GM23248 (cell line): Measurements from ENCODE around the gene FOXQ1.

Experiments
- EZH2 ChIP-seq: fragments of 200-600 bp; sonication (generic); IDR thresholded peaks from 2 replicates; pipeline ENCODE4 v1.6.1; 2018; ENCODE audit warnings: antibody characterized with exemption, mild to moderate bottlenecking; ENCODE audit not compliant: insufficient read depth, poor library complexity, severe bottlenecking
- EZH2phosphoT487 ChIP-seq: fragments of 200-600 bp; sonication (generic); IDR thresholded peaks from 2 replicates; pipeline ENCODE4 v1.6.1; 2018; ENCODE audit warnings: antibody characterized with exemption, moderate library complexity, mild to moderate bottlenecking, low read depth; ENCODE audit not compliant: insufficient read depth

GRCh38 chr6:1295420-1295819 is 16.5 kb upstream of the FOXQ1 start:
- TF ChIP-seq EZH2 = no peak
- TF ChIP-seq EZH2phosphoT487 = no peak
